Left forelimb (tissue), 1 donor: ENCODE data around the gene HIPK4.
A peak's percentile ranks its signal among the peaks of the same experiment; 100 is the strongest.

Source experiments
- DNase-seq: peaks from one replicate; pipeline ENCODE4 v3.0.0-alpha.2; 2018; ENCODE audit warnings: low spot score

The HIPK4 gene

GRCh38 chr19:40365613-40366401, 24.2 kb downstream of the HIPK4 start:
- DNase-seq, result peak; percentile 95

DNA sequence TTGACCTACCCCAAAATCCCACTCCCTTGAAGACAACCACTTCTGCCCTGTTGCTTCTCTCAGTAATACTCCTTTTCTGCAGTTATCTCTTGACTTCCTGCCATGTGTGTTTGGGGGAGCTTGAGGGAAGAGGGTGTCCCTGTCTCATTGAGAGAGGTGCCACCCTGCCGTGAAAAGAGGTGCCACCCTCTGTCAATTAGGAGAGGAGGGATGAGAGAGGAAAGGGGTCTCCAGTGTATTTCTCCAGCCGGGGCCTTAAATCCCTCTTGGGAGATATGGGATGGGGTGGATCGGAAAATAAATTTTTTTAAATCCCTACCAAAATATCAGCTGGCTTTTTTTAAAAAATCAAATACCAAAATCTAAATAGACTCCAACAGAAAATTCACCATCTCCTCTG, 25.0 kb downstream of the HIPK4 start:
- no peak for DNase-seq

DNA sequence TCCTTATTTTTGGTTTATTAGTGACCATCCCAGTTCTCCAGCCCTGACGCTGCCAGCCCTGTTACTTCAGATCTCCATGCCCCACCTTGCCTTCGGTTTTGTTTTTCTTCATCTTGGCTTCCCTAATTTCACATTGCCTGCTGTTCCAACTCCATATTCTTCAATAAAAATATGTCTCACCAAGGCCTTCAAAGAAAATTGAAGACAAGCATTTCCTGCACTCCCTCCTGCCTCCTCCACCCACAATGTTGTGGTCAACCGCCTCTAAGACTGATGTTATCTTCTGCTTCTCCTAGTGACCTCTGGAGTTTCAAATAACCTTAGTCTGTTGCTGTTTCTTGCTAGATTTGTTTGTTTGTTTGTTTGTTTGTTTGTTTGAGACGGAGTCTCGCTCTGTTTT, 26.9 kb downstream of the HIPK4 start:
- DNase-seq, result no peak

GRCh38 chr19:40362160-40362559, 27.8 kb downstream of the HIPK4 start:
- DNase-seq, result no peak

GRCh38 chr19:40360708-40361241, 29.2 kb downstream of the HIPK4 start:
- DNase-seq, result no peak

DNA sequence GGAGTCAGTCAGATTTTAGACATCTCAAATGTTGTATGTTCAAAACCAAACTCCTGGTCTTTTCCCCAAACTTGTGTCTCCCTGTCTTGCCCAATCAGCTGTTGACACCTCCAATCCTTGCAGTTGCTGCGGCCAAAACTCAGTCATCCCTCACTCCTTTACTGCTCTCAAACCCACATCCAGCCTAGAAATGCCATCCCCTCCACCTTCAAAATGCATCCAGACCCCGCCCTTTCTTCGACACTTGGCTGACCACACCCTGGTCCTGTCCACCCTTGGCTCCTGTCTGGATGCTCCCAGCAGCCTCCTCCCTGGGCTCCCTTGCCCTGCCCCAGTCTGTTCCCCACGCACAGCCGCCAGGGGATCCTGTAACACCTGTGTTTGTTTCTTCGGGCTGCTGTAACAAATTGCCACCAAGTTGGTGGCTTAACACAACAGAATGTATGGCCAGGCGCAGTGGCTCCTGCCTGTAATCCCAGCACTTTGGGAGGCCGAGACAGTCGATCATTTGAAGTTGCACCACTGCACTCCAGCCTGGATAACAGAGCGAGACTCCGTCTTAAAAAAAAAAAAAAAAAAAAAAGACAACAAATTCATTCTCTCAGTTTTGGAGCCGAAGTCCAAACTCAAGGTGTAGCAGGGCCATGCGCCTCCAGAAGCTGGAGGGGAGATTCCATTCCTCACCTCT, 29.8 kb downstream of the HIPK4 start:
- no peak for DNase-seq

- no peak for DNase-seq
Observed at GRCh38 chr19:40358773-40359172, 31.2 kb downstream of the HIPK4 start.

- DNase-seq, result no peak
Observed at GRCh38 chr19:40357640-40358039, 32.3 kb downstream of the HIPK4 start.

DNA sequence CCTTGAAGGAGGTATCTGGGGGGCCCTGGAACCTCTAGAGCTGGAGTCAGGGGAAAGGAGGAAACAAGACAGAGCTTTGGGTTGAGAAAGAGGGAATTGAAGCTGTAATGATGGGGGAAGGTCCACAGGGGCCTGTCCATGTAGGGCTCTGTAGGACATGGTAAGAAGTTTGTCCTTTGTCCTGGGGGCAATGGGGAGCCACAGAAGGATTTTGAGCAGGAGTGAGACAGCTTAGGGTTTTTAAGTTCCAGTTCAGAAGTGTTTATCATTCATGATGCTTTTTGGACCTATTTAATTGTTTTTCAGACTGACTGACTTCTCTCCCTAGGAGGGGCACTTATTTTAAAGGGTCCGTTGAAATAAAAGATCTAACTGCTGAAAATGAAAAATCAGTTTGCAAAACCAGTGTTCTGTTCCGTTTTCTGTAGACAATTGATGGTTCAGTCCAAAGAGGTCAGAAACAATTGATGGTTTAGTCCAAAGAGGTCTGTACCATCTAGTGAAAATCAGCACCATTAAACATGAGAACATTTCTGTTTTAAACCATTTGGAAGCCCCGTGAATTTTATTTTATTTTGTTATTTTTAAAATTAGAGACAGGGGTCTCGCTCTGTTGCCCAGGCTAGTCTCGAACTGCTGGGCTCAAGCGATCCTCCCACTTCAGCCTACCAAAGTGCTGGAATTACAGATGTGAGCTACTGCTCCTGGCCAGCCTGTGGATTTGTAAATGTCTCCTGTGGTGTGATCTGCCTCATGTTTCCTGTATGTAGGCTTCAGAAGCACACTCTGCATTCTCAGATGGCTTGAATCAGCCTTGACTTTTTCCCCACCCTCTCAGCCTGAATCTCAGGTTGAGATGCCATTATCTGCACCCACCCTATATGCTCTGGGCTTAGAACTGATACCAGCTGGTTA, 33.0 kb downstream of the HIPK4 start:
- no peak for DNase-seq

- no peak for DNase-seq
Observed at GRCh38 chr19:40355975-40356680, 33.9 kb downstream of the HIPK4 start.

- no peak for DNase-seq
Observed at GRCh38 chr19:40348961-40349507, 40.9 kb downstream of the HIPK4 start.

DNA sequence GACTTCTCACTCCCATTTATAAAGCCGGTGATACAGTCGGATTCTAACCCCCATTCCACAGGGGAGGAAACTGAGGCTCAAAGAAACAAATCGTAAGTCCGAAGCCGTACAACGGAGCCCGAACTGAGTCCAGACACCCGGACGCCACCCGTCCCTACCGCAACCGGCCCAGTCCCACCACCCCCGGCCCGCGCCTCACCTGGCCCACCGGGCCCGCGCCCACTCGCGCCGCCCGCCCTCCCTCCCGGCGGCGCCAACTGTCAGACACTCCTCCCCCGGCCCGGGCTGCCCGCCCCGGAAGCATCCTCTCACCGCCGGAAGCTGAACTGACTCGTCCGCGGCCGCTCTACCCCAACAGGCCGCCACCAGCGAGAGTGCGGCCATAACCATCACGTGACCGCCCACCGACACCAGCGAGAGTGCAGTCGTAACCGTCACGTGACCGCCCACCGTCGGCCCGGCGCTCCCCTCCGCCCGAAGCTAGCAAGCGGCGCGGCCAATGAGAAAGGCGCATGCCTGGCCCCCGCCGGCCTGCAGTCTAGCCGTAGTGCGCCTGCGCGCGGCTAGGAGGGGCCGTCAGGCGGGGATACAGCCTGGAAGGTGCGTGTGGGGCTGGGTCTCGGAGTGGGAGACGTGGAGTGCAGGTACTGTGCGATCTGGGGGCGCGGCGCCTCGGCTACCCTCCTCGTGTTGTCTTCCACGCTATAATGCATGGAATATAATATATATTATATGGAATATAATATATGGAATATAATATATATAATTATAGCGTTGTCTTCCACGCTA, 41.7 kb downstream of the HIPK4 start, which contains the start of the genes C19orf47 and PLD3:
Gene C19orf47 (minus strand): TSS at position 273 of the 789 bp plus-strand sequence. CDS start 6,540 bp downstream, outside the sequence.
Gene PLD3 (plus strand): TSS at position 571 of the 789 bp plus-strand sequence. CDS start 17,789 bp downstream, outside the sequence.
- peak; percentile 98 for DNase-seq

DNA sequence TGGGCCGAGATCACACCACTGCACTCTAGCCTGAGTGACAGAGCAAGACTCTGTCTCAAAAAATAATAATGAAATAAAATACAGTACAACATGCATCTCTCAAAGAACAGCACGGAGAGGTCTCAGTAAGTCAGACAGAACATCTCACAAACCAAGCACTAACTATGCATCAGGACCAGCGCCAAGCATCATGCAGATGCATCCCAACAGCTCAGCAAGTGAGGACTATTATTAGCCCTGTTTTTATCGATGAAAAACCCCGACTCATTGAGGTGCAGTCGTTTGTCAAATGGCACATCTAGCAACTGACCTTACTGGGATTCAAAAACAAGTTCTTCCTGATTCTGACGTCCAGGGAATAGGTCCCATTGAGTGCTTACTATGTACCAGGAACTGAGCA, 45.6 kb downstream of the HIPK4 start:
- DNase-seq, result no peak

GRCh38 chr19:40342644-40343311, 47.2 kb downstream of the HIPK4 start:
- DNase-seq, result no peak

GRCh38 chr19:40341601-40342482, 48.1 kb downstream of the HIPK4 start:
- DNase-seq, result peak; percentile 74

DNA sequence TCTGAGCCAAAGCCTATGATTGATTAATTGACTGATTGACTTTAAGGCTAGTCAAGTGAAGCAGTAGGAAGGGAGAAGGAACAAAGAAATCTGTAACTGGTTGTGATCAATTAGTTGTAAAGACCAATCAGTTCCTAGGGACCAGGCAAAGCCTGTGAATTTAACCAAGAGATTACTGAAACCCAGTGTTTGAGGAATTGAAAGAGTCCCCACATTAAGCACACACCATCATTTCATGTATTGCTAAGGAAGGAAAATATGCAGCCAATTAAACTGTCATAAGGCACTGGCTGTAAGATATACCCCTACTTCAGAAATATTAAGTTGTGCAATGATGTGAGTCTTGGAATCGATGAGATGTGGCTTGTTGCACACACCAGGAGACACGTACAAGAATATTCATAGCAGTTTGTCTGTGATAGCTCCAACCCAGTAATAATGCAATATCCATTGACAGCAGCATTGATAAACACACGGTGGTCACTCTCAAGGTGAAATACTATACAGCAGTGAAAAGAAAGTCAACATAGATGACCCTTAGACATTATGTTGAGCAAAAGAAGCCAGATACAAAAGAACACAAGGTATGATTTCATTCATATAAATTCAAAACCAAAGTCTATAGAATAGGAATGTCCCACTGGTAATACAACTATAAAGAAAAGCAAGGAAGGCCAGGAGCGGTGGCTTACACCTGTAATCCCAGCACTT, 50.8 kb downstream of the HIPK4 start:
- no peak for DNase-seq

DNA sequence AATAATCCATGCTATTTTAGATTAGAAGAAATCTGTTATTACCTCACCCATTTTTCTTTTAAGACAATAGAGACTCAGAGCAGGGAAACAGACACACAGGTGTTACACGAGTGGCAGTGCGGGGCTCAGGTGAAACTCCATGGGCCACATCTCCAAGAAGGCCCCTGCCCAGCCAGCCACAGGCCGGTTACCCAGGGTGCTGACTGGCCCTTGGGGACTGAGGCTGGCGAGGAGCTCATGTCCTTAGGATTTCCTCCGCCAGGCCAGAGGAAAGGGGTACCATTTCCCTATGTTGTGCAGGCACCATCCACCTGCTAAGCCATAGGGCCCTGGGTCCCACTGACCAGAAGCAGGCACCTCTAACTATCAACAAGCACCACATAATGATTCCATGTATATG, 52.4 kb downstream of the HIPK4 start:
- no peak for DNase-seq

- no peak for DNase-seq
Observed at GRCh38 chr19:40337107-40337506, 52.9 kb downstream of the HIPK4 start.
